ENCODE results near the gene SPNS2. TPM values are rescaled to one million over a fixed set of nuclear protein-coding genes. Genes with fewer than 3 reads are reported as not detected.
A peak's percentile ranks its signal among the peaks of the same experiment; 100 is the strongest.

Gene SPNS2
- total RNA-seq, 4 donors from 2014 or later: 10.0 to 19.9 (median 18.8) TPM

- intact Hi-C loops (cut with DNase I): no loop called here
- 78% methylated on average over 26 of the region's 29 CpGs for WGBS
- Histone ChIP-seq H3K4me1 (peaks cover 45 to 58% (median 49%) of the 10 kb centered on the region in 4 donors), H3K4me3 (peak overlapping the region in 1 of 4 donors; percentile 7), H3K9me3 (no peaks in the 10 kb centered on the region), H3K36me3 (peaks cover 52 to 90% (median 85%) of the 10 kb centered on the region in 4 donors), H3K27ac (replicated peaks in 1 of 4) (peak overlapping the region; percentile 0 to 74 (median 30)), H3K27me3 (no peaks in the 10 kb centered on the region)
- no peak for DNase-seq (ENCODE audit: extremely low spot score)
- TF ChIP-seq POLR2A (IDR thresholded peaks at IDR 0.05; ENCODE audit: low read depth) (no peak), EP300 (IDR thresholded peaks at IDR 0.05) (no peak), POLR2AphosphoS5 (IDR thresholded peaks at IDR 0.05) (no peak), CTCF (IDR thresholded peaks at IDR 0.05) (no peak)
Observed at GRCh38 chr17:4541328-4542002, 42.8 kb downstream of the SPNS2 start.

- H3K4me1 ChIP-seq: peaks cover 38 to 51% (median 42%) of the 10 kb centered on the region in 4 donors
- H3K9me3 ChIP-seq: no peaks in the 10 kb centered on the region
- H3K4me3 ChIP-seq: no peak overlapping the region
- 93% methylated on average over 12 of the region's 14 CpGs for WGBS
- H3K27ac ChIP-seq (replicated peaks in 1 of 4): peak overlapping the region; percentile 0 to 74 (median 30)
- TF ChIP-seq POLR2AphosphoS5 (IDR thresholded peaks at IDR 0.05) (no peak), POLR2A (IDR thresholded peaks at IDR 0.05; ENCODE audit: low read depth) (no peak), EP300 (IDR thresholded peaks at IDR 0.05) (no peak), CTCF (IDR thresholded peaks at IDR 0.05) (no peak)
- intact Hi-C loops (cut with DNase I): no loop called here
- H3K36me3 ChIP-seq: peaks cover 58 to 97% (median 92%) of the 10 kb centered on the region in 4 donors
- no peak for DNase-seq (ENCODE audit: extremely low spot score)
- H3K27me3 ChIP-seq: no peaks in the 10 kb centered on the region
Observed at GRCh38 chr17:4542003-4542725, 43.5 kb downstream of the SPNS2 start.

- Histone ChIP-seq H3K4me1 (peaks cover 32 to 45% (median 36%) of the 10 kb centered on the region in 4 donors), H3K4me3 (no peak overlapping the region), H3K36me3 (peaks cover 64 to 100% (median 96%) of the 10 kb centered on the region in 4 donors), H3K27me3 (no peaks in the 10 kb centered on the region), H3K27ac (replicated peaks in 1 of 4) (peak overlapping the region in 1 of 4 donors; percentile 54), H3K9me3 (no peaks in the 10 kb centered on the region)
- no peak for DNase-seq (ENCODE audit: extremely low spot score)
- WGBS: no CpG with 5 or more reads among the region's 19 CpGs
- intact Hi-C loops (cut with DNase I): no loop called here
- TF ChIP-seq POLR2A (IDR thresholded peaks at IDR 0.05; ENCODE audit: low read depth) (no peak), EP300 (IDR thresholded peaks at IDR 0.05) (no peak), CTCF (IDR thresholded peaks at IDR 0.05) (no peak), POLR2AphosphoS5 (IDR thresholded peaks at IDR 0.05) (no peak)
Observed at GRCh38 chr17:4542726-4543191, 44.1 kb downstream of the SPNS2 start.

GRCh38 chr17:4543557-4544026, 44.9 kb downstream of the SPNS2 start:
- intact Hi-C loops (cut with DNase I): no loop called here
- H3K4me1 ChIP-seq: peaks cover 23 to 36% (median 28%) of the 10 kb centered on the region in 4 donors
- peaks cover 72 to 100% (median 99%) of the 10 kb centered on the region in 4 donors for H3K36me3 ChIP-seq
- H3K4me3 ChIP-seq: no peak overlapping the region
- no peak for DNase-seq (ENCODE audit: extremely low spot score)
- H3K27me3 ChIP-seq: no peaks in the 10 kb centered on the region
- 80% methylated on average over 17 of the region's 19 CpGs for WGBS
- no peak overlapping the region for H3K27ac ChIP-seq (replicated peaks in 1 of 4)
- TF ChIP-seq POLR2AphosphoS5 (IDR thresholded peaks at IDR 0.05) (no peak), POLR2A (IDR thresholded peaks at IDR 0.05; ENCODE audit: low read depth) (no peak), CTCF (IDR thresholded peaks at IDR 0.05) (no peak), EP300 (IDR thresholded peaks at IDR 0.05) (no peak)
- no peaks in the 10 kb centered on the region for H3K9me3 ChIP-seq
